Sigmoid colon (tissue), 7 donors: ENCODE results near the gene GJC2. TPM values are rescaled to one million over a fixed set of nuclear protein-coding genes. Genes with fewer than 3 reads are reported as not detected.
A peak's percentile ranks its signal among the peaks of the same experiment; 100 is the strongest.

ENCODE experiments used
- DNase-seq: peaks from one replicate; pipeline ENCODE4 v3.0.0-alpha.2; 2019
- H3K27ac ChIP-seq, 4 donors: fragments of 200-600 bp; sonication (generic); one replicate each; pipeline ENCODE4 v1.5.1; 2016 to 2019; ENCODE audit warnings: mild to moderate bottlenecking in 1 of 4
- H3K27me3 ChIP-seq, 3 donors: fragments of 200-600 bp; sonication (generic); one replicate each; pipeline ENCODE4 v1.5.1; 2019; ENCODE audit warnings: mild to moderate bottlenecking in 1 of 3
- H3K36me3 ChIP-seq, 4 donors: fragments of 200-600 bp; sonication (generic); one replicate each; pipeline ENCODE4 v1.5.1; 2016 to 2019
- H3K4me1 ChIP-seq, 4 donors: fragments of 200-600 bp; sonication (generic); one replicate each; pipeline ENCODE4 v1.5.1; 2017 to 2019
- H3K4me3 ChIP-seq, 4 donors: fragments of 200-600 bp; sonication (generic); one replicate each; pipeline ENCODE4 v1.5.1; 2017 to 2019; ENCODE audit warnings: mild to moderate bottlenecking in 2 of 4, moderate library complexity in 1 of 4
- H3K9me3 ChIP-seq, 4 donors: fragments of 200-600 bp in 3 of 4; sonication (generic) in 3 of 4; one replicate each; pipeline versions ENCODE4 v1.5.1 to v1.6.1; 2013 to 2019
- CTCF ChIP-seq, 4 experiments: fragments of 450-650 bp in 3 of 4; fragments of 200-600 bp in 1 of 4; IDR thresholded peaks; one replicate each; pipeline ENCODE4 v1.5.1; 2016 to 2019; ENCODE audit warnings: antibody characterized with exemption in 4 of 4, mild to moderate bottlenecking in 3 of 4, moderate library complexity in 2 of 4
- EP300 ChIP-seq, 4 donors: sonication (generic); formaldehyde crosslinking; IDR thresholded peaks; one replicate each; pipeline ENCODE4 v1.6.1; 2017; ENCODE audit warnings: antibody characterized with exemption in 4 of 4
- POLR2A ChIP-seq, 2 donors: fragments of 450-650 bp; IDR thresholded peaks; one replicate each; pipeline ENCODE4 v1.6.1; 2016; ENCODE audit warnings: antibody characterized with exemption in 2 of 2, mild to moderate bottlenecking in 2 of 2, moderate library complexity in 2 of 2
- POLR2AphosphoS5 ChIP-seq, 4 donors: sonication (generic); formaldehyde crosslinking; IDR thresholded peaks; one replicate each; pipeline ENCODE4 v1.6.1; 2017; ENCODE audit warnings: antibody characterized with exemption in 4 of 4
- WGBS, 2 donors: extraction: QIAGEN DNeasy Blood & Tissue Kit; methylation state at CpG; one replicate each; pipeline ENCODE4 v1.1.7; 2013; 5-methylcytosine and 5-hydroxymethylcytosine counted together
- intact Hi-C: fragments of 100-400 bp; cut with DNase I; formaldehyde crosslinking; loops from one replicate; pipeline ENCODE4 v1.15.1; 2023
- polyA plus RNA-seq, 3 donors: library from polyadenylated mRNA; stranded (reverse); fragments of 200-250 nt; gene quantifications; one replicate each; pipeline ENCODE4 v1.2.3, GENCODE V29; 2013
- total RNA-seq, 4 donors: library from RNA; depleted of rRNA; stranded (reverse); fragments of >200 nt; gene quantifications; one replicate each; pipeline ENCODE4 v1.1.0, GENCODE V29; 2016
- donor health status: healthy with polysubstance abuse.
- donor health status: Bipolar disorder and iron deficiency.
- donor health status: healthy.

Gene GJC2
- total and polyA plus RNA-seq, 7 donors, result 0.60 to 6.4 (median 4.3) TPM; not detected in 1

- peaks cover 0 to 38% (median 16%) of the 10 kb centered on the region in 4 donors for H3K4me1 ChIP-seq
- H3K36me3 ChIP-seq, result peaks cover 0 to 9% (median 7%) of the 10 kb centered on the region in 4 donors
- H3K27ac ChIP-seq, result peak overlapping the region in 3 of 4 donors; percentile 35 to 64 (median 48)
- H3K4me3 ChIP-seq, result peak overlapping the region in 1 of 4 donors; percentile 52
- WGBS, 2 donors, result 87 to 96% methylated on average over 4 of the region's 4 CpGs
- TF ChIP-seq POLR2AphosphoS5 (IDR thresholded peaks at IDR 0.05) (no peak), EP300 (IDR thresholded peaks at IDR 0.05) (no peak), POLR2A (IDR thresholded peaks at IDR 0.05) (no peak), CTCF (IDR thresholded peaks at IDR 0.05) (no peak)
- H3K27me3 ChIP-seq, result no peaks in the 10 kb centered on the region
- no peak for DNase-seq
- no peaks in the 10 kb centered on the region for H3K9me3 ChIP-seq
- intact Hi-C loops, result loop anchor here (5.0 kb wide), 1 partner anchor 39 kb away; no protein-coding TSS in a partner anchor
Observed at GRCh38 chr1:228176024-228176395, 26.3 kb downstream of the GJC2 start.

- DNase-seq, result peak; percentile 84
- Histone ChIP-seq H3K9me3 (no peaks in the 10 kb centered on the region), H3K27me3 (no peaks in the 10 kb centered on the region), H3K4me1 (peaks cover 0 to 38% (median 16%) of the 10 kb centered on the region in 4 donors), H3K27ac (peak overlapping the region in 3 of 4 donors; percentile 35 to 64 (median 48)), H3K36me3 (peaks cover 0 to 9% (median 7%) of the 10 kb centered on the region in 4 donors), H3K4me3 (peak overlapping the region in 1 of 4 donors; percentile 52)
- 92 to 94% methylated on average over 19 of the region's 19 CpGs for WGBS, 2 donors
- TF ChIP-seq POLR2AphosphoS5 (IDR thresholded peaks at IDR 0.05) (peak in 1 of 4 donors; percentile 15), POLR2A (IDR thresholded peaks at IDR 0.05) (no peak), EP300 (IDR thresholded peaks at IDR 0.05) (no peak), CTCF (IDR thresholded peaks at IDR 0.05) (no peak)
- intact Hi-C loops, result loop anchor here (5.0 kb wide), 1 partner anchor 39 kb away; no protein-coding TSS in a partner anchor
Observed at GRCh38 chr1:228176461-228177182, 26.9 kb downstream of the GJC2 start.

GRCh38 chr1:228177183-228177475 is 27.4 kb downstream of the GJC2 start:
- no peak overlapping the region for H3K4me3 ChIP-seq

More at GRCh38 chr1:228177183-228177475, 27.4 kb downstream of the GJC2 start:
- no peak for DNase-seq
- intact Hi-C loops, result loop anchor here (5.0 kb wide), 1 partner anchor 40 kb away; no protein-coding TSS in a partner anchor
- Histone ChIP-seq H3K36me3 (peaks cover 0 to 9% (median 7%) of the 10 kb centered on the region in 4 donors), H3K9me3 (no peaks in the 10 kb centered on the region), H3K4me1 (peaks cover 0 to 38% (median 16%) of the 10 kb centered on the region in 4 donors), H3K27ac (peak overlapping the region in 1 of 4 donors; percentile 64), H3K27me3 (no peaks in the 10 kb centered on the region)
- WGBS, 2 donors, result 77 to 86% methylated on average over 5 of the region's 5 CpGs
- TF ChIP-seq EP300 (IDR thresholded peaks at IDR 0.05), result no peak
- no peak for TF ChIP-seq CTCF (IDR thresholded peaks at IDR 0.05)
- TF ChIP-seq POLR2AphosphoS5 (IDR thresholded peaks at IDR 0.05), result no peak
- TF ChIP-seq POLR2A (IDR thresholded peaks at IDR 0.05), result no peak
